WTC11 (cell line): ENCODE data around the gene LAMA3.

Experiments
- ETV6 ChIP-seq: sonication (generic); formaldehyde crosslinking; IDR thresholded peaks from 2 replicates; pipeline ENCODE4 v1.8.1; 2022; ENCODE audit warnings: mild to moderate bottlenecking, missing genetic modification reagents
- NFYB ChIP-seq: sonication (generic); formaldehyde crosslinking; conservative IDR thresholded peaks from 2 replicates; pipeline ENCODE4 v1.8.0; 2022; ENCODE audit warnings: low read depth, missing genetic modification reagents
- ZNF121 ChIP-seq: sonication (generic); formaldehyde crosslinking; IDR thresholded peaks from 2 replicates; pipeline ENCODE4 v1.8.0; 2023; ENCODE audit warnings: missing genetic modification reagents

DNA sequence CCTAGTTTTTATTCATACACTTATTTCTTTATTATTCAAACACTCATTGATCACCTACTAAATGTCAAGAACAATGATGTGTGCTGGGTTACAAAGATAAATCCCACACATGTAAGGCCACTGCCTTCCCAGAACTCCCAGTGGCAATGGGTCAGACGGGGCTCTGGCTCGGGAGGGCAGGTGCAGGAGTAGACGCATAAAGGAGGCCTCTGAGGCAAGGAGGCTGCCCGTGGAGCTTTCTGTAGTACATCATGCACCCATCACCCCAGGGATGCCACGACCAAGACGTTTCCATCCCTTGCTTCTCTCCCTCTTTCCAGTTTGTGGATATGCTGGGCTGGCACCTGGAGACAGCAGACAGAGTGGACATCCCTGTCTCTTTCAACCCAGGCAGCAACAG, 172.1 kb downstream of the LAMA3 start:
- no peak for TF ChIP-seq NFYB (CRISPR knock-in tag)
- no peak for TF ChIP-seq ZNF121
- no peak for TF ChIP-seq ETV6 (CRISPR knock-in tag)
